NCI-H526 (cell line): Measurements from ENCODE around the gene P4HA2.

Experiments
- DNase-seq, 2 experiments: peaks; one replicate each; lab custom pipeline; 2025; lab: John Stamatoyannopoulos, UW

Gene P4HA2

DNA sequence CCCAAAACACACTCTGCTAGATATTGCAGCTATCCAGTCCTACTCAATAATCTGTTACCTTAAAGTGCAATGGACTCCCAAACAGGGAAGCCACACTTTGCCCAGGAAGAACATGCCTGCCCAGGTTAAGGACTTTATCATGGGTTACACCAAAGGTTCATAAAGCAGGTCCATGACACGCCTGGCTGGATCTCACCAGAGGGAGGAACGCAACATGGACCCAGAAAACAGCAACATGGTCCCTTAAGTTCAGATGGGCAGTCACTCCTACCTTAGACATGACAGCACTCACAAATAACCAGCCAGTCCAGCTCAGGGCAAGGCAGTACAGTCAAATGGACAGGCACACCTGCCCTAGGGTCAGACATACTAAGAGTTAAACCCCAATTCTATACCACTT lies 3.8 kb downstream of the P4HA2 start:
- no peak for DNase-seq

DNA sequence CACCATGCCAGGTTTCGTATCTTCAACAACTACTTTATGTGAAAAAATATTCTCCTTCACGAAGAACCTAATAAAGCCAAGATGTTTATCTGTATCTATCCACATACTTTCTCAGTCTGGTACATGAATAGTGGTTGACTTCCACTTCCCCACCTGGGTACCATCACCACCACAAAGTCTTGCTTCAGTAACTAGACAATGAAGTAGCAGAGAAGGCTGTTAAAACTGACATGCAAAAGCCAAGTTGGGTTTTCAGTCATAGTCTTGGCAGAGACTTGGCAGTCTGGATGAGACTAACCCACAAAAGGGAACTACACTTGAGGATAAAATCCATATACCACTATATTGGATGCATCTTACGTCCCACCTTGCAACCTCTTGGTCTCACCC lies 5.0 kb downstream of the P4HA2 start:
- no peak for DNase-seq

GRCh38 chr5:132221781-132222648 lies 5.6 kb downstream of the P4HA2 start:
- no peak for DNase-seq

DNA sequence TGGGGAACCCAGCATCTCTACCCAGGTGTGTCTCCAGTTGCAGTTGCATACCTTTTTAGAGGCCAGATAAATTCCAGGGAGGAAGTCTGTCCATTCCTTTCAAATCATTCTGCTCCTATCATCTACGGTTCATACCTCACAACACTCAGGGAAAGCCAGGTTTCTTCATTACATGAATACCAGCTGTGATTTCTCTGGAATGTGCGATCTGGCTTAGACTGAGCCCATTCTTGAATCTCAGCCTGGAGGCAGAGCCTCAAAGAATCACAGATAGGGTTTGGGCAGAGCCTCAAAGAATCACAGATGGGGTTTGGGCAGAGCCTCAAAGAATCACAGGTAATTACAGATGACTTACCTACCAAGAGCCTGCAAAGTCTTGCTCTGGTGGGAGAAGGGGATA lies 7.2 kb downstream of the P4HA2 start:
- DNase-seq = no peak

- no peak for DNase-seq
Measured at GRCh38 chr5:132219981-132220380, 7.7 kb downstream of the P4HA2 start.

GRCh38 chr5:132219289-132219970 lies 8.2 kb downstream of the P4HA2 start:
- DNase-seq = no peak

DNA sequence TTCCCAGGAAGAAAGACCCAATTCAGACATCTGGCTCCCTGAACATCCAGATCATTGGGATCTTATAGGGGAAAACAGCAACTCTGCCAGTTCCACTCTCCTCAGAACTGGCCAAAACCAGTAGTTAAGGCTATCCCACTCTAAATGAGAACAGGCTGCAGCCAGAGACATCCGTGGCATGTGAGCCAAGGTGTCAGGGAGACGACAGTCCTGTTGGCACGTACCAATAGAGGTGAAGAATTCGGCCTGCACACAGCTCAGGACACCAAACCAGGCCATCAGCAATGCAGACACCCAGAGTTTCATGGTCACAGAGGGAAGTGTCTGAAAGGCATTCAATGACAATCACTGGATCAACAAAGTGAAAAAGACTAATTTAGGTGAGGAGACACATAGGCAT lies 9.3 kb downstream of the P4HA2 start:
- no peak for DNase-seq

DNA sequence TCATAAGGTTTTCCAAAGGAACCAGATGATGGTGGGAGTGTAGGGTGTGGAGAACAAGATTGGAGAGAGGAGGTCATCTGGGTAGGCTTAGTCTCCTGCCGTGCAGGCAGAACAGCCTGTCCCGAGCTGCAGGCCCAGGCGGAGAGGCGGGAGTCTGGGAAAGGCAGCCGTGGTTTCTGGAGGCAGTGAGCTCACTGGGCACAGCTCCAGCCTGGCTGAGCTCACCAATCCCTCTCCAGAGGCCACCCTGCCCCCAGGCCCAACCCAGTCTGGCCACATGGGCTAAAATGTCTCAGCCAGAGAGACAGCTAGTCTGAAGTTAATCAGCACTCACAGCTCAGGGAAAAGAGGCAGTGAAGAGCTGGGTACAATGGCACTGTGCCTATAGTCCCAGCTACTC lies 12.3 kb downstream of the P4HA2 start:
- DNase-seq = no peak

DNA sequence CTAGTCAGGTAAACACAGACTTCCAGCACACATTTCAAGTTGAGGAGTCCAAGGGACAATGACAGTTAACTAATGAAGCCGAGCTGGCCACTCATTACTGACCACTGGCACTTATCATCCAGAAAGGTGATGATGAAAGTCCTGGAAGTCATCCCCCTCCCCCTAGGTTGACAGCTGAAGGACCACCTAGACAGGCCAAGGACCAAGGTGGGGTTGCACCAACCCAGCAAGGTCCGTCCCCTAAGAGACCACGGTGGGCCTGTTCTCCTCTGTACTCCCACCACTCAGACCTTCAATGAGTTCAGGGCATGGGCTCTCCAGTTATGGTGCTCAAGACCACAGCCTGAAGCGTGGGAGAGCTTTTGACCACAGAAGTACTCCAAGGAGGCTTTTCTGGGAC lies 13.2 kb downstream of the P4HA2 start:
- DNase-seq = no peak

- no peak for DNase-seq
Measured at GRCh38 chr5:132213666-132214065, 14.0 kb downstream of the P4HA2 start.

DNA sequence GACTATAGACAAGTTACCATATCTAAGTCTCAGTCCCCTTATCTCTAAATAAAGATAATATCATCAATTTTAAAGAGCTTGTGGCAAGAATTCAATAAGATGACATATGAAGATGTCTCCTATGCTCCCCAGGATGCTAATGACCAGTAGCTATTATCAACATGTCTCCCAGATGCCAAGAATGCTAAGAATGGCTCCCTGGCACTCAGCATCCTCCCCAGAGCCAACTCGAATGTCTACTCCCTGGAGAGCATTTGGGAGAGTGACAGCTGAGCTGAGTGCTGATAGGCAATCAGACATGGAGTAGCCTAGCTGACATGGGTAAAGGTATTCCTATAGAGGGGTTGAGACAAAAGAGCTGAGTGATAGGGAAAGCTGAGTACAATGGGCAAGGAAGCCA lies 15.9 kb downstream of the P4HA2 start:
- DNase-seq = no peak

- DNase-seq = no peak
Measured at GRCh38 chr5:132210944-132211343, 16.7 kb downstream of the P4HA2 start.

- no peak for DNase-seq
Measured at GRCh38 chr5:132209901-132210545, 17.6 kb downstream of the P4HA2 start.

DNA sequence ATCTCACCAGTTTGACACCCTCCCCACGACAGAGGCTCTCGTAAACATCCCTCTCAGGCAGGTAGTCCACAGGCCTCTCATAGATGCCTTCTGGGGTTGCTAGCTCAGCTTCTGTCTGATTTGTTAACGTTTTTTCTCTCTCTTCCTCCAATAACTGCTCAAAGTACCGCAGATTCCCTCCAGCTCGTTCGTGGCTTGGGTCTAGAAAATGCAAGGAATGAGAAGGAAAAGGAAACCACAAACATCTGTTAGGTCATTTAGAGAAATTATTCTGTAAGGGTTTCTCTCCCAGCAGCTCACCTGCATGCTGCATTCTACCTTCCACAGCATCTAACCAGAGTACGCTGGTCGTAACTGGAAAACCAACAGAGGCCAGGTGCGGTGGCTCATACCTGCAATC lies 18.5 kb downstream of the P4HA2 start:
- no peak for DNase-seq

DNA sequence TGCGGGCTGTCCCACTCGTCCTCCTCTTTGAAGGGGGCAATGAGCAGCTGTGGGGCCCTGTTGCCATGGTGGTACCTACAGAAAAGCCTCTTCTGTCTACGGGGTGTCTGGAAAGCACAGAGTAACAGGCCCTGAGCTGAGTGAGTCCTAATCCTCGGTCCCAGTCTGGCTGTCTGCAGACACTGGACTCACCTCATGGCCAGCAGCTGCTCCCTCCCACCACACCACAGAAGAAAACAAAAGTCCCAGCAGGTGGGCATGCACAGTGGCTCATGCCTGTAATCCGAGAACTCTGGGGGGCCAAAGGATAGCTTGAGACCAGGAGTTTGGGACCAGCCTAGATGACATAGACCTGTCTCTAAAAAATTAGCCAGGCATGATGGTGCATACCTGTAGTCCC lies 19.9 kb downstream of the P4HA2 start:
- no peak for DNase-seq

- DNase-seq = no peak
Measured at GRCh38 chr5:132206782-132207181, 20.9 kb downstream of the P4HA2 start.

DNA sequence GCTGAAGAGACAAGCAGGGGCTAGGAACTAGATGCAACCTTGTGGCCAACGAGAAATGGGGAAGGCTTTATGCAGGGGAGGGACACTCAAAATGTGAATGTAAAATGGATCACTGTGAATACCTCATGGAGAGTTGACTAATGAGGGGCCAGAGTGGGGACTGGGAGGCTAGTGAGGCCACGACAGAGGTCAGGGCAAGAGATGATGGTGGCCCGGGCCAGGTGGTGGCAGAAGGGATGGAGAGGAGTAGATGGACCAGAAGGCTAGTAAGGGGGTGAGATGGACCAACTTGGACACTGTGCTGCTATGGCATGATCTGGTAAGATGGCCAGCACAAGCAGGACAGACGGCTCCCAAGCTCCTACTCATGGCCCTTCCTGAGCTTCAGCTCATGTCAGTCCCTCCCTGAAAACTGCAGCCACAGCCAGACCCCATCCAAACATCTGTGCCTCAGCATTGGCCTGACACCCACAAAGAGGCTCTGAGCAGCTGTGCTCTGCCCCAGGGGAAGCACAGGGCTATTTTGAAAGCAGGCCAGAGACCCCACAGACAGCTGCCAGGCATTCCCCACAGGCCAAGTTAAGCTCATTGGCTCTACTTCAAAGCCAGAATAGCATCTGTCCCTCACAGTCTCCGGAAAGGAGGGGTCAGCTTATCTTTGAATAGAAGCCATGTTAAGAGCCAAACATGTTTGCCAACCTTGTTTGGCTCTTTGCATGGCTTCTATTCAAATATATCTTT lies 22.1 kb downstream of the P4HA2 start:
- DNase-seq = no peak

DNA sequence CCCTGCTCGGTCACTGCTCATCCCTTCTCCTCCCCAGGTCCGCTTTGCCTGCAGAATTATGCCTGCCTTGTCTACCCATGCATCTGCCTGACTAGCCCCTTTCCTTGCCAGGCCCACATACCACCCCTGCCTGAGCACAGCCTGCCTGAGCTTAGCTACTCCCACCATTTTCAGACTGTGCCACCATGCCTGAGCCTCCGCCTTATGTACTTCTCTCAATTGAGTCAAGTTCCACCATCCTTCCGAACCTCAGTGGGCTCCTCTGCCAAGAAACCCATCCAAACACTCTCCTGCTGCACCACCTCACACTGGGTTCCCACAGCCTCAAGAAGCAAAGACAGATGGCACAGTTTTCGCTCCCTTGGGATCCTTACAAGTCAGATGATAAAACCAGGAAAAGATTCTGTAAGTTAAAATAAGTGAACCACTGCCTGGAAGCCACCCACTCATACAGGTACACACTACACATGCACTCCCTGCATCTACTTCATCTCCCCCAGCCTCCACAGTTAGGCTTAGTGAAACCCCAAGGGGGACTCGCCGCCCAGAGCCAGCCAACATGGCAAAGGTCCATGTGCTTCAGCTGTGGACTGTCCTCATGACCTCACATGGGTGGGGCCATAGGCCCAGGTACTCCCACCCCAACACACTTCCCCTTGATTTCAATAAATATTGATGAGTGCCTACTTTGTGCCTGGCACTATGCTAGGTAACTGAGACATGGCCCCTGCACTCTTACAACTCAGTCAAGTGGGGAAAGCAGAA lies 23.1 kb downstream of the P4HA2 start:
- no peak for DNase-seq

DNA sequence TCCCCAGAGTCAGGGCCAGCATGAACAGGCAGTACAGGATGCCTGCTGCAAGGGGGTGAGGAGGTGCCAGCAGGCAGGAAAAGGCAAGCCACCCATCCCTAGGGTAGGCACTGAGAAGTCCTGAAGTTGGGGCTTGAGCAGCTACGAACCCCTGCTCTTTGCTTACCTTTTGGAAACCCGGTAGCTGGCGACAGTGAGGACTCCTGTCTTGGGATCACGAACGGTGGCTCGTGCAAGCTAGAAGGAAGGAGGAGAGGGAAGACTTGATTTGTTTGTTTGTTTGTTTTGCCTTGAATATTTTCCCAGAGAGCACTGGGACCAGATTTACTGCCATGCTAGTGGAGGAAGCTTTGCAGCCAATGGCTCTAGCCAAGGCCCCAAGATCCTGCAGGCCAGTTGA lies 23.7 kb downstream of the P4HA2 start:
- no peak for DNase-seq

GRCh38 chr5:132203464-132203818 lies 24.2 kb downstream of the P4HA2 start:
- no peak for DNase-seq

DNA sequence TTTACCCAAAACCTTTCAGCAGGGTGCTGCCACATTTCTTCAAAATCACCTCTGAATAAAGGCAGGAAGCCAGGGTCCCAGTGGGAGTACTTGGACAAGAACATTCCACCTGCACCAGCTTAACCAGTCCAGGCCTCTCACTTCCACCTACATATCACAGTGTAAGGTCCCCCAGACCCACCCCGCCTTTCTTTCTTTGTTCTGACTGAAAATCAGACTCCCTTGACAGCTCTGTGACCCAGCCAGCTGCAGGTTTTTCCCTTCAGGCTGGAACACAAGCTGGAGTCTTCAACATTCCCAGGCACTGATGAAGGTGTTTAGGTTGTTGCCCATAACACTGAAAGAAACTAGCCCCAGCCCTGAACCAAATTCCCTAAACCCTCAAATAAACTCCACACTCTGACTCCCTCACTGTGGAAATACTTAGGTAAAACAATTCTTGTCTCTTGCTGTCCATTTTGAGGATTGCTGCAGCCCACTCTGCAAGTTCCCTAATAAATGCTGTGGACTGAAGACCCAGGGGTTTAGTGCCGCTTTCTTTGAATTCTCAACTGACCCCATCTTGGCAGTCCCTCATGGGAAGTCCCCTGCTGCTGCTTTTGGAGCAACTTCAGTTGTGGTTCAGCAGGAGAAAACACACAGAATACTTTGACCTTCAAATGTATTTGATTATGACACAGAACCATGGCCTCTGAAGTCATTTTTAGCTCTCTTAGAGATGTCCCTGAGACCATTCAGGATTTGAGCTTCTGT lies 24.8 kb downstream of the P4HA2 start:
- DNase-seq = no peak
